HEK293 (cell line): Measurements from ENCODE around the gene ANKFN1.

Experiments
- MEIS1 ChIP-seq: sonication (generic); formaldehyde crosslinking; IDR thresholded peaks from 2 replicates; pipeline ENCODE4 v1.8.1; 2022; ENCODE audit warnings: missing genetic modification reagents, mild to moderate bottlenecking, borderline replicate concordance
- SETDB1 ChIP-seq: IDR thresholded peaks from one replicate; pipeline ENCODE4 v1.6.1; 2017; ENCODE audit warnings: mild to moderate bottlenecking, low read length, moderate library complexity, mixed read lengths; ENCODE audit not compliant: insufficient read length
- SP2 ChIP-seq: fragments of 450-650 bp; formaldehyde crosslinking; IDR thresholded peaks from 2 replicates; pipeline ENCODE4 v1.5.1; 2016; ENCODE audit warnings: missing biosample characterization, missing genetic modification characterization
- YY1 ChIP-seq: fragments of 450-650 bp; formaldehyde crosslinking; IDR thresholded peaks from 2 replicates; pipeline ENCODE4 v1.5.1; 2018; ENCODE audit warnings: missing biosample characterization, missing genetic modification characterization
- ZNF19 ChIP-seq: fragments of 450-650 bp; formaldehyde crosslinking; IDR thresholded peaks from 2 replicates; pipeline ENCODE4; 2016; ENCODE audit warnings: missing biosample characterization, missing genetic modification characterization, low read depth
- ZNF423 ChIP-seq: fragments of 450-650 bp; formaldehyde crosslinking; IDR thresholded peaks from 2 replicates; pipeline ENCODE4 v1.5.1; 2016; ENCODE audit warnings: missing biosample characterization, missing genetic modification characterization
- ZNF501 ChIP-seq: fragments of 450-650 bp; formaldehyde crosslinking; IDR thresholded peaks from 2 replicates; pipeline ENCODE4 v1.5.1; 2016; ENCODE audit warnings: missing biosample characterization, missing genetic modification characterization
- ZNF571 ChIP-seq: fragments of 450-650 bp; formaldehyde crosslinking; IDR thresholded peaks from 2 replicates; pipeline ENCODE4 v1.5.0; 2017; ENCODE audit warnings: missing biosample characterization, missing genetic modification characterization
- ZNF621 ChIP-seq: fragments of 450-650 bp; formaldehyde crosslinking; IDR thresholded peaks from 2 replicates; pipeline ENCODE4 v1.5.1; 2017; ENCODE audit warnings: missing biosample characterization, missing genetic modification characterization
- TF ChIP-seq, protein P1 (sequence below): fragments of 450-650 bp; formaldehyde crosslinking; IDR thresholded peaks from 2 replicates; pipeline ENCODE4 v1.5.1; 2016; ENCODE audit warnings: missing biosample characterization, missing genetic modification characterization
- TF ChIP-seq, protein P2 (sequence below): fragments of 450-650 bp; formaldehyde crosslinking; IDR thresholded peaks from 2 replicates; pipeline ENCODE4 v1.5.1; 2016; ENCODE audit warnings: missing biosample characterization, missing genetic modification characterization
- TF ChIP-seq, protein P3 (sequence below): IDR thresholded peaks from 2 replicates; pipeline ENCODE4 v1.6.1; 2011; ENCODE audit warnings: mild to moderate bottlenecking, low read depth, low read length, borderline replicate concordance
- TF ChIP-seq, protein P4 (sequence below): fragments of 450-650 bp; formaldehyde crosslinking; IDR thresholded peaks from 2 replicates; pipeline ENCODE4 v1.5.1; 2016; ENCODE audit warnings: missing biosample characterization, missing genetic modification characterization, low read depth
- TF ChIP-seq, protein P5 (sequence below): fragments of 450-650 bp; formaldehyde crosslinking; IDR thresholded peaks from 2 replicates; pipeline ENCODE4 v1.5.1; 2016; ENCODE audit warnings: missing biosample characterization, missing genetic modification characterization

DNA sequence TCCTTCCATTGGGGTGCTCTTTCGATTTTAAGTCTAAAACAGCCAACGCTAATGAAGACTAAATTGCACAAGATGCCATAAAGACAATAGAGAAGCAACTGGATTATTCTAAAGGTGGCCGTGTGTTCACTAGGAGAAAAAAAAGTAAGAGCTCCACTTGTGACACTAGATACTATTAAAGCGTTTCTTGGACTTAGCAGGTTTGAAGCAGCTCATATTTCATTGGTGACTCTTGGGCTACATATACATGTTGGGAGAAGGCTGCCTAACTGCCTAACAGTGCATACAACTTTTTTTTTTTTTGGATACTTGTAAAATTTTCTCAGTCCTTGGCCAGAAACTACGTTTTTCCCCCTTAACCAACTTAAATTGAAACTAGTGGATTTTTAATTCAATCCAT, 328.4 kb downstream of the ANKFN1 start:
- TF ChIP-seq ZNF423 (tag by site-specific recombination) = no peak
- TF ChIP-seq ZNF501 (tag by site-specific recombination) = no peak
- TF ChIP-seq, protein P1, sequence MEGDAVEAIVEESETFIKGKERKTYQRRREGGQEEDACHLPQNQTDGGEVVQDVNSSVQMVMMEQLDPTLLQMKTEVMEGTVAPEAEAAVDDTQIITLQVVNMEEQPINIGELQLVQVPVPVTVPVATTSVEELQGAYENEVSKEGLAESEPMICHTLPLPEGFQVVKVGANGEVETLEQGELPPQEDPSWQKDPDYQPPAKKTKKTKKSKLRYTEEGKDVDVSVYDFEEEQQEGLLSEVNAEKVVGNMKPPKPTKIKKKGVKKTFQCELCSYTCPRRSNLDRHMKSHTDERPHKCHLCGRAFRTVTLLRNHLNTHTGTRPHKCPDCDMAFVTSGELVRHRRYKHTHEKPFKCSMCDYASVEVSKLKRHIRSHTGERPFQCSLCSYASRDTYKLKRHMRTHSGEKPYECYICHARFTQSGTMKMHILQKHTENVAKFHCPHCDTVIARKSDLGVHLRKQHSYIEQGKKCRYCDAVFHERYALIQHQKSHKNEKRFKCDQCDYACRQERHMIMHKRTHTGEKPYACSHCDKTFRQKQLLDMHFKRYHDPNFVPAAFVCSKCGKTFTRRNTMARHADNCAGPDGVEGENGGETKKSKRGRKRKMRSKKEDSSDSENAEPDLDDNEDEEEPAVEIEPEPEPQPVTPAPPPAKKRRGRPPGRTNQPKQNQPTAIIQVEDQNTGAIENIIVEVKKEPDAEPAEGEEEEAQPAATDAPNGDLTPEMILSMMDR (tag by site-specific recombination) = no peak
- TF ChIP-seq SP2 (tag by site-specific recombination) = no peak
- no peak for TF ChIP-seq SETDB1
- TF ChIP-seq YY1 = no peak
- TF ChIP-seq ZNF19 (tag by site-specific recombination) = no peak
- TF ChIP-seq, protein P2, sequence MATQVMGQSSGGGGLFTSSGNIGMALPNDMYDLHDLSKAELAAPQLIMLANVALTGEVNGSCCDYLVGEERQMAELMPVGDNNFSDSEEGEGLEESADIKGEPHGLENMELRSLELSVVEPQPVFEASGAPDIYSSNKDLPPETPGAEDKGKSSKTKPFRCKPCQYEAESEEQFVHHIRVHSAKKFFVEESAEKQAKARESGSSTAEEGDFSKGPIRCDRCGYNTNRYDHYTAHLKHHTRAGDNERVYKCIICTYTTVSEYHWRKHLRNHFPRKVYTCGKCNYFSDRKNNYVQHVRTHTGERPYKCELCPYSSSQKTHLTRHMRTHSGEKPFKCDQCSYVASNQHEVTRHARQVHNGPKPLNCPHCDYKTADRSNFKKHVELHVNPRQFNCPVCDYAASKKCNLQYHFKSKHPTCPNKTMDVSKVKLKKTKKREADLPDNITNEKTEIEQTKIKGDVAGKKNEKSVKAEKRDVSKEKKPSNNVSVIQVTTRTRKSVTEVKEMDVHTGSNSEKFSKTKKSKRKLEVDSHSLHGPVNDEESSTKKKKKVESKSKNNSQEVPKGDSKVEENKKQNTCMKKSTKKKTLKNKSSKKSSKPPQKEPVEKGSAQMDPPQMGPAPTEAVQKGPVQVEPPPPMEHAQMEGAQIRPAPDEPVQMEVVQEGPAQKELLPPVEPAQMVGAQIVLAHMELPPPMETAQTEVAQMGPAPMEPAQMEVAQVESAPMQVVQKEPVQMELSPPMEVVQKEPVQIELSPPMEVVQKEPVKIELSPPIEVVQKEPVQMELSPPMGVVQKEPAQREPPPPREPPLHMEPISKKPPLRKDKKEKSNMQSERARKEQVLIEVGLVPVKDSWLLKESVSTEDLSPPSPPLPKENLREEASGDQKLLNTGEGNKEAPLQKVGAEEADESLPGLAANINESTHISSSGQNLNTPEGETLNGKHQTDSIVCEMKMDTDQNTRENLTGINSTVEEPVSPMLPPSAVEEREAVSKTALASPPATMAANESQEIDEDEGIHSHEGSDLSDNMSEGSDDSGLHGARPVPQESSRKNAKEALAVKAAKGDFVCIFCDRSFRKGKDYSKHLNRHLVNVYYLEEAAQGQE = no peak
- TF ChIP-seq ZNF571 (tag by site-specific recombination) = no peak
- TF ChIP-seq, protein P3, sequence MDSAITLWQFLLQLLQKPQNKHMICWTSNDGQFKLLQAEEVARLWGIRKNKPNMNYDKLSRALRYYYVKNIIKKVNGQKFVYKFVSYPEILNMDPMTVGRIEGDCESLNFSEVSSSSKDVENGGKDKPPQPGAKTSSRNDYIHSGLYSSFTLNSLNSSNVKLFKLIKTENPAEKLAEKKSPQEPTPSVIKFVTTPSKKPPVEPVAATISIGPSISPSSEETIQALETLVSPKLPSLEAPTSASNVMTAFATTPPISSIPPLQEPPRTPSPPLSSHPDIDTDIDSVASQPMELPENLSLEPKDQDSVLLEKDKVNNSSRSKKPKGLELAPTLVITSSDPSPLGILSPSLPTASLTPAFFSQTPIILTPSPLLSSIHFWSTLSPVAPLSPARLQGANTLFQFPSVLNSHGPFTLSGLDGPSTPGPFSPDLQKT = no peak
- no peak for TF ChIP-seq MEIS1 (CRISPR knock-in tag)
- no peak for TF ChIP-seq ZNF621 (tag by site-specific recombination)
- TF ChIP-seq, protein P4, sequence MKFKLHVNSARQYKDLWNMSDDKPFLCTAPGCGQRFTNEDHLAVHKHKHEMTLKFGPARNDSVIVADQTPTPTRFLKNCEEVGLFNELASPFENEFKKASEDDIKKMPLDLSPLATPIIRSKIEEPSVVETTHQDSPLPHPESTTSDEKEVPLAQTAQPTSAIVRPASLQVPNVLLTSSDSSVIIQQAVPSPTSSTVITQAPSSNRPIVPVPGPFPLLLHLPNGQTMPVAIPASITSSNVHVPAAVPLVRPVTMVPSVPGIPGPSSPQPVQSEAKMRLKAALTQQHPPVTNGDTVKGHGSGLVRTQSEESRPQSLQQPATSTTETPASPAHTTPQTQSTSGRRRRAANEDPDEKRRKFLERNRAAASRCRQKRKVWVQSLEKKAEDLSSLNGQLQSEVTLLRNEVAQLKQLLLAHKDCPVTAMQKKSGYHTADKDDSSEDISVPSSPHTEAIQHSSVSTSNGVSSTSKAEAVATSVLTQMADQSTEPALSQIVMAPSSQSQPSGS (tag by site-specific recombination) = no peak
- TF ChIP-seq, protein P5, sequence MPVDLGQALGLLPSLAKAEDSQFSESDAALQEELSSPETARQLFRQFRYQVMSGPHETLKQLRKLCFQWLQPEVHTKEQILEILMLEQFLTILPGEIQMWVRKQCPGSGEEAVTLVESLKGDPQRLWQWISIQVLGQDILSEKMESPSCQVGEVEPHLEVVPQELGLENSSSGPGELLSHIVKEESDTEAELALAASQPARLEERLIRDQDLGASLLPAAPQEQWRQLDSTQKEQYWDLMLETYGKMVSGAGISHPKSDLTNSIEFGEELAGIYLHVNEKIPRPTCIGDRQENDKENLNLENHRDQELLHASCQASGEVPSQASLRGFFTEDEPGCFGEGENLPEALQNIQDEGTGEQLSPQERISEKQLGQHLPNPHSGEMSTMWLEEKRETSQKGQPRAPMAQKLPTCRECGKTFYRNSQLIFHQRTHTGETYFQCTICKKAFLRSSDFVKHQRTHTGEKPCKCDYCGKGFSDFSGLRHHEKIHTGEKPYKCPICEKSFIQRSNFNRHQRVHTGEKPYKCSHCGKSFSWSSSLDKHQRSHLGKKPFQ (tag by site-specific recombination) = no peak
